ENCODE measurements around the gene DDX54. TPM values are rescaled to one million over a fixed set of nuclear protein-coding genes. Genes with fewer than 3 reads are reported as not detected.
"Not testable (repeated sequence)": the region's sequence is repeated elsewhere in the genome, so short reads cannot be mapped to it uniquely, and the experiment has no call there.

DDX54 gene
- total RNA-seq, 1 experiment from 2014 or later, result 83.0 TPM

DNA sequence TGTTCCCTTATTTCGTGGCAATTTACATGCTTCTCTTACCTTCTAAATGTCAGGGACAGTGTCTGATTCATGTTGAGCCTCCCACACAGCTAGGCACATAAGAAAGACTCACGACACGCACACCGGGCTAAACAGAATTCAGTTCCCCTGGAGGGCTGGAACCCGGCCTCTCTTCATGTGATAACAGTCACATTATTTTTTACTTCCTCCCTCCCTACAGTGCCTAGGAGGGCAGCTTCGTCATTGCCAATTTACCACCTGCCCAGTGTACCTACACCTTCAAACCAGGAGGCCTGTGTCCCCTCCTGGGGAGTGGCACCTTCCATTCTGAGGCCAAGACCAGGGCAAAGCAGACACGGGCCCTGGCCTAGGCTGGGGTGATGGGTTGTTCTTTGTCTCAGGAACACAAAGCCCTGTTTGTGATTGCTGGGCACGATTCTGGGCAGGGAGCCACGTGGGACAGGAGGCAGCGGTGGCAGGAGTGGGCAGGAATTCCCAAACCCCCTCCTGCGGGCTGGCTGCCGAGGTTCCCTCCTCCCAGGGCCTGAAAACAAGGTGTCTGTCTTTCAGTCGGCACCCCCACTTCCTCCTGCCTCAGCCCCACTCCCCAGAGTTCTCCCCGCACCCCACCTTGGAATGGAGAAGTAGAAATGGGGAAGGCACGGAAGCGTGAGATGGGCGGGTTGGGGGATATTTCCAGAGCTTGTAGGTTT is 42.9 kb downstream of the DDX54 start:
- no peak overlapping the region for H3K18ac ChIP-seq (ENCODE audit: insufficient read length, low read depth, low read length)
- no peak overlapping the region for H4K8ac ChIP-seq (replicated peaks; ENCODE audit: insufficient read length, low read depth, low read length)
- no peak overlapping the region for H3K23ac ChIP-seq (ENCODE audit: insufficient read length, low read depth, low read length)
- H3K27ac ChIP-seq (ENCODE audit: insufficient read length, low read depth, low read length), result no peak overlapping the region
- H3K4ac ChIP-seq (ENCODE audit: low read depth, low read length), result no peak overlapping the region
- H2BK5ac ChIP-seq (ENCODE audit: insufficient read length, low read length), result no peak overlapping the region
- H3K4me1 ChIP-seq (ENCODE audit: insufficient read depth, low read length), result peaks cover 2% of the 10 kb centered on the region; the same call in 1 of the 2 replicates
- H4K20me1 ChIP-seq (ENCODE audit: control insufficient read depth, insufficient read depth, insufficient read length), result no peaks in the 10 kb centered on the region
- no peak overlapping the region for H3K4me2 ChIP-seq (ENCODE audit: insufficient read depth, insufficient read length, low read length)
- H2BK12ac ChIP-seq (ENCODE audit: insufficient read length, low read depth, low read length), result no peak overlapping the region
- H2AK5ac ChIP-seq (ENCODE audit: insufficient read length, low read length), result no peak overlapping the region
- H3K9ac ChIP-seq (ENCODE audit: extremely low read depth, insufficient read length, low read length), result no peak overlapping the region
- H3K27ac Mint-ChIP-seq, result no peak overlapping the region; a peak in 1 of 7 replicates
- H3K27me3 ChIP-seq (ENCODE audit: insufficient read depth, low read length), result no peaks in the 10 kb centered on the region
- H3K4me1 Mint-ChIP-seq, result peaks cover 6 to 13% of the 10 kb centered on the region in 2 experiments; a peak in 3 of 4 replicates
- TF ChIP-seq, protein P1, sequence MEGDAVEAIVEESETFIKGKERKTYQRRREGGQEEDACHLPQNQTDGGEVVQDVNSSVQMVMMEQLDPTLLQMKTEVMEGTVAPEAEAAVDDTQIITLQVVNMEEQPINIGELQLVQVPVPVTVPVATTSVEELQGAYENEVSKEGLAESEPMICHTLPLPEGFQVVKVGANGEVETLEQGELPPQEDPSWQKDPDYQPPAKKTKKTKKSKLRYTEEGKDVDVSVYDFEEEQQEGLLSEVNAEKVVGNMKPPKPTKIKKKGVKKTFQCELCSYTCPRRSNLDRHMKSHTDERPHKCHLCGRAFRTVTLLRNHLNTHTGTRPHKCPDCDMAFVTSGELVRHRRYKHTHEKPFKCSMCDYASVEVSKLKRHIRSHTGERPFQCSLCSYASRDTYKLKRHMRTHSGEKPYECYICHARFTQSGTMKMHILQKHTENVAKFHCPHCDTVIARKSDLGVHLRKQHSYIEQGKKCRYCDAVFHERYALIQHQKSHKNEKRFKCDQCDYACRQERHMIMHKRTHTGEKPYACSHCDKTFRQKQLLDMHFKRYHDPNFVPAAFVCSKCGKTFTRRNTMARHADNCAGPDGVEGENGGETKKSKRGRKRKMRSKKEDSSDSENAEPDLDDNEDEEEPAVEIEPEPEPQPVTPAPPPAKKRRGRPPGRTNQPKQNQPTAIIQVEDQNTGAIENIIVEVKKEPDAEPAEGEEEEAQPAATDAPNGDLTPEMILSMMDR (conservative IDR thresholded peaks at IDR 0.05), result no peak
- peaks cover 3 to 4% of the 10 kb centered on the region in 2 experiments; a peak in 4 of 5 replicates for H3K9me3 Mint-ChIP-seq
- DNase-seq, result no peak
- H3K56ac ChIP-seq (ENCODE audit: insufficient read length, low read depth, low read length), result no peak overlapping the region
- no peaks in the 10 kb centered on the region for H3K79me1 ChIP-seq (ENCODE audit: insufficient read depth, low read depth, low read length, poor library complexity, severe bottlenecking)
- H4K91ac ChIP-seq (ENCODE audit: insufficient read length, low read depth, low read length), result no peak overlapping the region
- no peaks in the 10 kb centered on the region for H3K23me2 ChIP-seq (ENCODE audit: insufficient read length, low read depth, low read length, poor library complexity, severe bottlenecking)
- H2BK15ac ChIP-seq (ENCODE audit: low read depth, low read length), result no peak overlapping the region
- no peaks in the 10 kb centered on the region for H3K9me3 ChIP-seq (ENCODE audit: control insufficient read depth, low read depth, low read length)
- H4K5ac ChIP-seq (ENCODE audit: insufficient read length, low read depth, low read length), result no peak overlapping the region
- no peak overlapping the region; a peak in 1 of 5 replicates for H3K4me3 Mint-ChIP-seq
- H3T11ph ChIP-seq (ENCODE audit: low read length), result no peak overlapping the region
- no peak overlapping the region for H2AFZ ChIP-seq (ENCODE audit: low read length)
- no CpG with 5 or more reads among the region's 17 CpGs for WGBS (ENCODE audit: extremely low coverage, insufficient read length, low lambda C conversion rate)
- peaks cover 2% of the 10 kb centered on the region; the same call in 1 of the 2 replicates for H3K27me3 Mint-ChIP-seq (ENCODE audit: low read depth)
- H2BK120ac ChIP-seq (ENCODE audit: low read depth, low read length, poor library complexity, severe bottlenecking), result no peak overlapping the region
- no peaks in the 10 kb centered on the region for H3K79me2 ChIP-seq (ENCODE audit: insufficient read depth, low read length)
- no peaks in the 10 kb centered on the region; a peak in 3 of 7 replicates for H3K36me3 Mint-ChIP-seq (ENCODE audit: insufficient read depth in 1 of 3, low read depth in 3 of 3)
- no peak overlapping the region for H2BK20ac ChIP-seq (ENCODE audit: low read depth, low read length, poor library complexity, severe bottlenecking)
- no peak overlapping the region; the same call in 1 of the 2 replicates for H3K14ac ChIP-seq (ENCODE audit: insufficient read depth, low read length)

- not testable (repeated sequence) for H3K9ac ChIP-seq (ENCODE audit: extremely low read depth, insufficient read length, low read length); H3K36me3 Mint-ChIP-seq (ENCODE audit: insufficient read depth in 1 of 3, low read depth in 3 of 3); H3K14ac ChIP-seq (ENCODE audit: insufficient read depth, low read length); H3K9me3 Mint-ChIP-seq; H3K27me3 Mint-ChIP-seq (ENCODE audit: low read depth); DNase-seq; H3K27ac Mint-ChIP-seq; H2AK5ac ChIP-seq (ENCODE audit: insufficient read length, low read length); H3K27ac ChIP-seq (ENCODE audit: insufficient read length, low read depth, low read length); H3K4me1 ChIP-seq (ENCODE audit: insufficient read depth, low read length); H3K23ac ChIP-seq (ENCODE audit: insufficient read length, low read depth, low read length); H2BK12ac ChIP-seq (ENCODE audit: insufficient read length, low read depth, low read length); H3K79me1 ChIP-seq (ENCODE audit: insufficient read depth, low read depth, low read length, poor library complexity, severe bottlenecking); H4K91ac ChIP-seq (ENCODE audit: insufficient read length, low read depth, low read length); H3K4me3 Mint-ChIP-seq; H3K79me2 ChIP-seq (ENCODE audit: insufficient read depth, low read length); H3K23me2 ChIP-seq (ENCODE audit: insufficient read length, low read depth, low read length, poor library complexity, severe bottlenecking); H3K18ac ChIP-seq (ENCODE audit: insufficient read length, low read depth, low read length); H3K4me2 ChIP-seq (ENCODE audit: insufficient read depth, insufficient read length, low read length); H2BK20ac ChIP-seq (ENCODE audit: low read depth, low read length, poor library complexity, severe bottlenecking); H3T11ph ChIP-seq (ENCODE audit: low read length); H2BK5ac ChIP-seq (ENCODE audit: insufficient read length, low read length); H2AFZ ChIP-seq (ENCODE audit: low read length); H3K56ac ChIP-seq (ENCODE audit: insufficient read length, low read depth, low read length); H3K4ac ChIP-seq (ENCODE audit: low read depth, low read length); H3K9me3 ChIP-seq (ENCODE audit: control insufficient read depth, low read depth, low read length); H3K27me3 ChIP-seq (ENCODE audit: insufficient read depth, low read length); H4K8ac ChIP-seq (replicated peaks; ENCODE audit: insufficient read length, low read depth, low read length); H2BK15ac ChIP-seq (ENCODE audit: low read depth, low read length); H4K20me1 ChIP-seq (ENCODE audit: control insufficient read depth, insufficient read depth, insufficient read length); H2BK120ac ChIP-seq (ENCODE audit: low read depth, low read length, poor library complexity, severe bottlenecking); H4K5ac ChIP-seq (ENCODE audit: insufficient read length, low read depth, low read length)
- H3K4me1 Mint-ChIP-seq, result peaks cover 6 to 16% of the 10 kb centered on the region in 2 experiments; a peak in 3 of 4 replicates
- no CpG with 5 or more reads among the region's 3 CpGs for WGBS (ENCODE audit: extremely low coverage, insufficient read length, low lambda C conversion rate)
Observed at GRCh38 chr12:113141716-113142115, 43.6 kb downstream of the DDX54 start.
